Ovary (tissue), 3 donors: Measurements from ENCODE around the gene MAP2K1.

ENCODE experiments used
- POLR2A ChIP-seq: fragments of 450-650 bp; IDR thresholded peaks from one replicate; pipeline ENCODE4 v1.6.1; 2017; ENCODE audit warnings: antibody characterized with exemption, mild to moderate bottlenecking, moderate library complexity
- TF ChIP-seq, protein P1 (sequence below), 3 donors: fragments of 450-650 bp in 2 of 3; fragments of 200-600 bp in 1 of 3; IDR thresholded peaks; one replicate each; pipeline versions ENCODE4 v1.5.1 to v1.8.0; 2016 to 2022; ENCODE audit warnings: antibody characterized with exemption in 3 of 3, mild to moderate bottlenecking in 1 of 3
- donor health status: DM: no; HTN: no; CAD: no.

DNA sequence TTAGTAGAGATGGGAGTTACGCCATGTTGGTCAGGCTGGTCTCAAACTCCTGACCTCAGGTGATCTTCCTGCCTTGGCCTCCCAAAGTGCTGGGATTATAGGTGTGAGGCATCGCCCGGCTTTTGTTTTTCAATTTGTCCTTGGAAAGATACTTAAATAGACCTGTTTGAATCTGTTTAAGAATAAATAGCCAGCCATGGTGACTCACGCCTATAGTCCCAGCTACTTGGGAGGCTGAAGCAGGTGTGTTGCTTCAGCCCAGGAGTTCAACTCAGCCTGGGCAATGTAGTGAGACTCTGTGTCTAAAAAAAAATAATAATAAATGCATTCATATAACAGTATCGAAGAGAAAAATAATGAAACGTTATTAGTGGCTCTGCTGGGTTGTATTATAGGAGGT, 93.6 kb downstream of the MAP2K1 start:
- TF ChIP-seq, protein P1, sequence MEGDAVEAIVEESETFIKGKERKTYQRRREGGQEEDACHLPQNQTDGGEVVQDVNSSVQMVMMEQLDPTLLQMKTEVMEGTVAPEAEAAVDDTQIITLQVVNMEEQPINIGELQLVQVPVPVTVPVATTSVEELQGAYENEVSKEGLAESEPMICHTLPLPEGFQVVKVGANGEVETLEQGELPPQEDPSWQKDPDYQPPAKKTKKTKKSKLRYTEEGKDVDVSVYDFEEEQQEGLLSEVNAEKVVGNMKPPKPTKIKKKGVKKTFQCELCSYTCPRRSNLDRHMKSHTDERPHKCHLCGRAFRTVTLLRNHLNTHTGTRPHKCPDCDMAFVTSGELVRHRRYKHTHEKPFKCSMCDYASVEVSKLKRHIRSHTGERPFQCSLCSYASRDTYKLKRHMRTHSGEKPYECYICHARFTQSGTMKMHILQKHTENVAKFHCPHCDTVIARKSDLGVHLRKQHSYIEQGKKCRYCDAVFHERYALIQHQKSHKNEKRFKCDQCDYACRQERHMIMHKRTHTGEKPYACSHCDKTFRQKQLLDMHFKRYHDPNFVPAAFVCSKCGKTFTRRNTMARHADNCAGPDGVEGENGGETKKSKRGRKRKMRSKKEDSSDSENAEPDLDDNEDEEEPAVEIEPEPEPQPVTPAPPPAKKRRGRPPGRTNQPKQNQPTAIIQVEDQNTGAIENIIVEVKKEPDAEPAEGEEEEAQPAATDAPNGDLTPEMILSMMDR (IDR thresholded peaks at IDR 0.05): no peak
- no peak for TF ChIP-seq POLR2A
